GM23338 (cell line): ENCODE results near the gene LCE5A. TPM values are rescaled to one million over a fixed set of nuclear protein-coding genes. Genes with fewer than 3 reads are reported as not detected.

ENCODE experiments used
- ATAC-seq: fragments of 200-7000 bp; cut with Tn5 transposase; 3 replicates; pipeline ENCODE4 v1.9.1; 2020
- DNase-seq: peaks from one replicate; pipeline ENCODE4 v3.0.0-alpha.2; 2015; ENCODE audit warnings: low spot score
- H2AFZ ChIP-seq: fragments of 200-600 bp; sonication (generic); 2 replicates; pipeline ENCODE4 v1.8.0; 2016; ENCODE audit warnings: antibody characterized with exemption, mild to moderate bottlenecking, moderate library complexity
- H3F3A ChIP-seq: fragments of 200-600 bp; sonication (generic); replicated peaks from 2 replicates; pipeline ENCODE4 v1.8.0; 2017; ENCODE audit warnings: antibody characterized with exemption, mixed run types, low read depth
- H3K27ac ChIP-seq: fragments of 200-600 bp; sonication (generic); 2 replicates; pipeline ENCODE4 v1.6.1; 2016; ENCODE audit warnings: low read depth
- H3K27me3 ChIP-seq: fragments of 200-600 bp; sonication (generic); 2 replicates; pipeline ENCODE4 v1.8.0; 2016; ENCODE audit warnings: mild to moderate bottlenecking, mixed run types, moderate library complexity; ENCODE audit not compliant: insufficient read depth
- H3K36me3 ChIP-seq: fragments of 200-600 bp; sonication (generic); 2 replicates; pipeline ENCODE4 v1.8.0; 2016; ENCODE audit warnings: mild to moderate bottlenecking; ENCODE audit not compliant: insufficient read depth
- H3K4me1 ChIP-seq: fragments of 200-600 bp; sonication (generic); 2 replicates; pipeline ENCODE4 v1.8.0; 2016; ENCODE audit warnings: mild to moderate bottlenecking, moderate library complexity; ENCODE audit not compliant: insufficient read depth
- H3K4me2 ChIP-seq: fragments of 200-600 bp; sonication (generic); 2 replicates; pipeline ENCODE4 v1.7.1; 2017; ENCODE audit warnings: mixed run types
- H3K4me3 ChIP-seq: fragments of 200-600 bp; sonication (generic); 2 replicates; pipeline ENCODE4 v1.6.1; 2016; ENCODE audit warnings: mixed run types
- H3K79me2 ChIP-seq: fragments of 200-600 bp; sonication (generic); replicated peaks from 2 replicates; pipeline ENCODE4 v1.8.0; 2017; ENCODE audit warnings: mild to moderate bottlenecking; ENCODE audit not compliant: insufficient read depth
- H3K9me2 ChIP-seq: fragments of 200-600 bp; sonication (generic); 2 replicates; pipeline ENCODE4 v1.8.0; 2017; ENCODE audit not compliant: insufficient read depth
- H4K20me1 ChIP-seq: fragments of 200-600 bp; sonication (generic); replicated peaks from 2 replicates; pipeline ENCODE4 v1.8.0; 2017; ENCODE audit warnings: mild to moderate bottlenecking; ENCODE audit not compliant: insufficient read depth
- H3K27ac Mint-ChIP-seq: 2 replicates; pipeline ENCODE4 v1.8.0; 2020; ENCODE audit warnings: inconsistent platforms, mild to moderate bottlenecking, moderate library complexity, mixed read lengths
- H3K27me3 Mint-ChIP-seq: 3 replicates; pipeline ENCODE4 v1.8.0; 2022; ENCODE audit warnings: low read depth, mild to moderate bottlenecking, moderate library complexity, mixed read lengths, inconsistent platforms; ENCODE audit not compliant: insufficient read depth, poor library complexity
- H3K36me3 Mint-ChIP-seq: 3 replicates; pipeline ENCODE4 v1.8.0; 2021; ENCODE audit warnings: low read depth, mild to moderate bottlenecking, inconsistent platforms, moderate library complexity, mixed read lengths
- H3K4me1 Mint-ChIP-seq: 3 replicates; pipeline ENCODE4 v1.8.0; 2020; ENCODE audit warnings: mild to moderate bottlenecking, inconsistent platforms, mixed read lengths
- H3K4me3 Mint-ChIP-seq: 3 replicates; pipeline ENCODE4 v1.8.0; 2021; ENCODE audit warnings: moderate library complexity, mild to moderate bottlenecking, inconsistent platforms, mixed read lengths
- H3K9me3 Mint-ChIP-seq: 3 replicates; pipeline ENCODE4 v1.8.0; 2020; ENCODE audit warnings: moderate library complexity, mild to moderate bottlenecking, inconsistent platforms, mixed read lengths
- EZH2 ChIP-seq: fragments of 200-600 bp; sonication (generic); IDR thresholded peaks from one replicate; pipeline ENCODE4 v1.8.0; 2017; ENCODE audit warnings: antibody characterized with exemption, mild to moderate bottlenecking, low read depth; ENCODE audit not compliant: unreplicated experiment
- JUNB ChIP-seq: IDR thresholded peaks from one replicate; pipeline ENCODE4 v1.6.1; 2016; ENCODE audit warnings: antibody characterized with exemption; ENCODE audit not compliant: unreplicated experiment
- POLR2AphosphoS5 ChIP-seq: IDR thresholded peaks from 2 replicates; pipeline ENCODE4 v1.6.1; 2016; ENCODE audit warnings: antibody characterized with exemption, low read depth
- STAT1 ChIP-seq: IDR thresholded peaks from one replicate; pipeline ENCODE4 v1.6.1; 2016; ENCODE audit warnings: antibody characterized with exemption; ENCODE audit not compliant: unreplicated experiment
- ZNF114 ChIP-seq: fragments of 250-450 bp; sonication (Bioruptor Pico); IDR thresholded peaks from 2 replicates; pipeline ENCODE4 v1.5.0; 2020; ENCODE audit warnings: mild to moderate bottlenecking, moderate library complexity
- ZNF331 ChIP-seq: fragments of 250-450 bp; sonication (Bioruptor Pico); IDR thresholded peaks from 2 replicates; pipeline ENCODE4 v1.5.0; 2020; ENCODE audit warnings: low read depth, mild to moderate bottlenecking, moderate library complexity
- polyA plus RNA-seq: library from polyadenylated mRNA; unstranded; fragments of >200 nt; fragmentation: Nextera tagmentation; extraction: Ambion mirVana; gene quantifications from 2 replicates; pipeline ENCODE4 v1.2.1, GENCODE V29; 2016
- total RNA-seq: library from RNA; depleted of rRNA; stranded (reverse); fragments of >200 nt; shearing (Covaris generic); gene quantifications from 2 replicates; pipeline ENCODE4 v1.2.3, GENCODE V29; 2014
- TF ChIP-seq, protein P1 (sequence below): IDR thresholded peaks from 2 replicates; pipeline ENCODE4 v1.6.1; 2016; ENCODE audit warnings: antibody characterized with exemption
- TF ChIP-seq, protein P2 (sequence below): IDR thresholded peaks from one replicate; pipeline ENCODE4 v1.6.1; 2018; ENCODE audit warnings: antibody characterized with exemption; ENCODE audit not compliant: unreplicated experiment
- TF ChIP-seq, protein P3 (sequence below), 2 experiments: fragments of 200-600 bp in 1 of 2; sonication (generic) in 1 of 2; conservative IDR thresholded peaks; 2 replicates each; pipeline versions ENCODE4 v1.5.1 to v1.6.1; 2016 to 2017; ENCODE audit warnings: antibody characterized with exemption in 2 of 2, low read depth in 2 of 2, mild to moderate bottlenecking in 2 of 2, moderate library complexity in 1 of 2

Gene LCE5A
- total and polyA plus RNA-seq, 2 experiments from 2014 or later = not detected

DNA sequence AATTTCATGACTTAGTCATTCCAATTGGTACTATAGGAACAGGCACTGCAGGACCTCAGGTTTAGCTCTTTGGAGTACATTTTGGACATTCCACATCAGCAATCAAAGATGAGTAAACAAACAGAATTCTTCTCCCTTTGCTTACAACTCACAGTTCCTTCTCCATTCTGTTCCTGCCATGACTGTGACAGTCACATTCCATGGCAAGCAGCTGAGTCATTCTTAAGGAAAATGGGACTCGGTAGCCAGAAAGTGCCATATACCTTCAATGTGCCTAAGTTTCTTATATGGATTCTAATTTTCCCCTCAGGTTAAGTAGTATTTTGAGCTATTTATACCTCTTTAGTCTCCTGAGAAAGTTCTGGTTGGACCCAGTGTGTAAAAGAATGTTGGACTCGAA, 29.3 kb downstream of the LCE5A start (continued):
- TF ChIP-seq STAT1 (no peak), JUNB (no peak), ZNF331 (CRISPR knock-in tag) (no peak), ZNF114 (CRISPR knock-in tag) (no peak)
- TF ChIP-seq, protein P1, sequence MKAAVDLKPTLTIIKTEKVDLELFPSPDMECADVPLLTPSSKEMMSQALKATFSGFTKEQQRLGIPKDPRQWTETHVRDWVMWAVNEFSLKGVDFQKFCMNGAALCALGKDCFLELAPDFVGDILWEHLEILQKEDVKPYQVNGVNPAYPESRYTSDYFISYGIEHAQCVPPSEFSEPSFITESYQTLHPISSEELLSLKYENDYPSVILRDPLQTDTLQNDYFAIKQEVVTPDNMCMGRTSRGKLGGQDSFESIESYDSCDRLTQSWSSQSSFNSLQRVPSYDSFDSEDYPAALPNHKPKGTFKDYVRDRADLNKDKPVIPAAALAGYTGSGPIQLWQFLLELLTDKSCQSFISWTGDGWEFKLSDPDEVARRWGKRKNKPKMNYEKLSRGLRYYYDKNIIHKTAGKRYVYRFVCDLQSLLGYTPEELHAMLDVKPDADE = no peak
- TF ChIP-seq, protein P2, sequence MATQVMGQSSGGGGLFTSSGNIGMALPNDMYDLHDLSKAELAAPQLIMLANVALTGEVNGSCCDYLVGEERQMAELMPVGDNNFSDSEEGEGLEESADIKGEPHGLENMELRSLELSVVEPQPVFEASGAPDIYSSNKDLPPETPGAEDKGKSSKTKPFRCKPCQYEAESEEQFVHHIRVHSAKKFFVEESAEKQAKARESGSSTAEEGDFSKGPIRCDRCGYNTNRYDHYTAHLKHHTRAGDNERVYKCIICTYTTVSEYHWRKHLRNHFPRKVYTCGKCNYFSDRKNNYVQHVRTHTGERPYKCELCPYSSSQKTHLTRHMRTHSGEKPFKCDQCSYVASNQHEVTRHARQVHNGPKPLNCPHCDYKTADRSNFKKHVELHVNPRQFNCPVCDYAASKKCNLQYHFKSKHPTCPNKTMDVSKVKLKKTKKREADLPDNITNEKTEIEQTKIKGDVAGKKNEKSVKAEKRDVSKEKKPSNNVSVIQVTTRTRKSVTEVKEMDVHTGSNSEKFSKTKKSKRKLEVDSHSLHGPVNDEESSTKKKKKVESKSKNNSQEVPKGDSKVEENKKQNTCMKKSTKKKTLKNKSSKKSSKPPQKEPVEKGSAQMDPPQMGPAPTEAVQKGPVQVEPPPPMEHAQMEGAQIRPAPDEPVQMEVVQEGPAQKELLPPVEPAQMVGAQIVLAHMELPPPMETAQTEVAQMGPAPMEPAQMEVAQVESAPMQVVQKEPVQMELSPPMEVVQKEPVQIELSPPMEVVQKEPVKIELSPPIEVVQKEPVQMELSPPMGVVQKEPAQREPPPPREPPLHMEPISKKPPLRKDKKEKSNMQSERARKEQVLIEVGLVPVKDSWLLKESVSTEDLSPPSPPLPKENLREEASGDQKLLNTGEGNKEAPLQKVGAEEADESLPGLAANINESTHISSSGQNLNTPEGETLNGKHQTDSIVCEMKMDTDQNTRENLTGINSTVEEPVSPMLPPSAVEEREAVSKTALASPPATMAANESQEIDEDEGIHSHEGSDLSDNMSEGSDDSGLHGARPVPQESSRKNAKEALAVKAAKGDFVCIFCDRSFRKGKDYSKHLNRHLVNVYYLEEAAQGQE = no peak
- TF ChIP-seq, protein P3, sequence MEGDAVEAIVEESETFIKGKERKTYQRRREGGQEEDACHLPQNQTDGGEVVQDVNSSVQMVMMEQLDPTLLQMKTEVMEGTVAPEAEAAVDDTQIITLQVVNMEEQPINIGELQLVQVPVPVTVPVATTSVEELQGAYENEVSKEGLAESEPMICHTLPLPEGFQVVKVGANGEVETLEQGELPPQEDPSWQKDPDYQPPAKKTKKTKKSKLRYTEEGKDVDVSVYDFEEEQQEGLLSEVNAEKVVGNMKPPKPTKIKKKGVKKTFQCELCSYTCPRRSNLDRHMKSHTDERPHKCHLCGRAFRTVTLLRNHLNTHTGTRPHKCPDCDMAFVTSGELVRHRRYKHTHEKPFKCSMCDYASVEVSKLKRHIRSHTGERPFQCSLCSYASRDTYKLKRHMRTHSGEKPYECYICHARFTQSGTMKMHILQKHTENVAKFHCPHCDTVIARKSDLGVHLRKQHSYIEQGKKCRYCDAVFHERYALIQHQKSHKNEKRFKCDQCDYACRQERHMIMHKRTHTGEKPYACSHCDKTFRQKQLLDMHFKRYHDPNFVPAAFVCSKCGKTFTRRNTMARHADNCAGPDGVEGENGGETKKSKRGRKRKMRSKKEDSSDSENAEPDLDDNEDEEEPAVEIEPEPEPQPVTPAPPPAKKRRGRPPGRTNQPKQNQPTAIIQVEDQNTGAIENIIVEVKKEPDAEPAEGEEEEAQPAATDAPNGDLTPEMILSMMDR (conservative IDR thresholded peaks at IDR 0.05; ENCODE audit: low read depth in 2 of 2) = no peak

DNA sequence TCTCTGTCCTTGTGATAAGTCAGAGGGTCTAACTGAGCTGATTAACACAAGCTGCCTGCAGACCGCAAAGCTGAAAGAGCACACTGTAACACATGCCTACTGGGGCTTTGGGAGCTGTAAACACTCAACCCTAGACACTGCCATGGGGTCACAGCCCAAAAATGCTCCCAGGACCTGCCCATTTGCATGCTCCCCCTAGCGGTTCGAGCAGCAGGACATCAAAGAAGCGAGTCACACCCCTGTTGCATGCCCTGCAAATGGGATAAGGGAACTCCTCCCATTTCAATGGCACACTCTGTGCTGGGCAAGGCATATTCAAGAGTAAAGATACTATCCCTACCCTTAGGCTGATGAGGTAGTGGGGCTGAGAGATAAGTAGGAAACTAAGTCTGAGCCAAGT, 33.2 kb downstream of the LCE5A start:
- Mint-ChIP-seq H3K9me3 (no peaks in the 10 kb centered on the region), H3K27ac (no peak overlapping the region), H3K4me3 (no peak overlapping the region), H3K4me1 (no peaks in the 10 kb centered on the region), H3K27me3 (peaks cover 2% of the 10 kb centered on the region), H3K36me3 (no peaks in the 10 kb centered on the region; the same call in 2 of the 3 replicates)
- H3K9me2 ChIP-seq = peaks cover 48% of the 10 kb centered on the region
- DNase-seq (peak; percentile 65), ATAC-seq (peak; percentile 83)
- no peaks in the 10 kb centered on the region for H4K20me1 ChIP-seq
- no peak overlapping the region for H3K4me2 ChIP-seq
- no peak overlapping the region for H2AFZ ChIP-seq
- H3K27ac ChIP-seq = no peak overlapping the region
- H3F3A ChIP-seq = no peaks in the 10 kb centered on the region
- no peaks in the 10 kb centered on the region for H3K79me2 ChIP-seq
- no peak for TF ChIP-seq STAT1
- no peak for TF ChIP-seq EZH2
- TF ChIP-seq, protein P3 (conservative IDR thresholded peaks at IDR 0.05; ENCODE audit: low read depth in 2 of 2) = peak; percentile 53 to 66
- no peak for TF ChIP-seq ZNF331 (CRISPR knock-in tag)
- TF ChIP-seq POLR2AphosphoS5 = no peak
- H3K36me3 ChIP-seq = no peaks in the 10 kb centered on the region
- H3K4me3 ChIP-seq = no peak overlapping the region
- no peaks in the 10 kb centered on the region for H3K27me3 ChIP-seq
- no peaks in the 10 kb centered on the region for H3K4me1 ChIP-seq
